ENCODE data around the gene CLEC16A. TPM values are rescaled to one million over a fixed set of nuclear protein-coding genes. Genes with fewer than 3 reads are reported as not detected.

The CLEC16A gene
- total and polyA plus RNA-seq, 2 donors (not counting 1 experiment from before 2014, with no cell fraction given), result 21.9 to 79.5 TPM

DNA sequence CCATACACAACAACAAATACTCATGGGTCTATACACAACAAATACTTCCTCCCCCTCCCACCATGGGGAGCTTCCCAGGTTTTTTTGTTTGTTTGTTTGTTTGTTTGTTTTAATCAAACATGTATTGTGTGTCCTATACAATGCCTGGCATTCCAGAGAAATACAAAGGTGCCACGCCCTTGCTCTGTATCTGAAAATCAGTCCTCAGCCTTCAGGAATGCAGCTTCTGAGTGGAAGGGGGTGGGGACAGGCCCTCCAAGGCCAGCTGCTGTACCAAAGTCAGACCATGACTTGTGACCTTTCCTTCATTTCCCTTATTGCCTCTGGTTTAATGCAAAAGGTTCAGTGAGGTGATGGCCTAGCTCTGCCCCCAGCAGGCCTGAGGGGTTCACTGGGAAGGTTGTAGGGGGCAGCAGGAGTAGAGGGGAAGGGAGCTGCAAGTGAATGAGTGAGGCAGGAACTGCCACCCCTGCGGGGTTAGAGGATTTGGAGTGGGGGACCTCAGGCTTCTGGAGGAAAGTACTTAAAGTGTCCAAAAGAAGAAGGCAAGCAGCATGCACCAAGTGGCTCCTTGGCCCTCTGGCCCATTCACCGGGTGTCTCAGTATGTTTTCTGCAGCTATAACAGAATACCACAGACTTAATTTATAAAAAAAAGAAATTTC is 105.2 kb downstream of the CLEC16A start:
- ATAC-seq (ENCODE audit: low read depth), result no peak
- Mint-ChIP-seq H3K9me3 (ENCODE audit: insufficient read depth) (no peaks in the 10 kb centered on the region), H3K27ac (no peak overlapping the region), H3K4me3 (no peak overlapping the region), H3K4me1 (peaks cover 19% of the 10 kb centered on the region), H3K27me3 (no peaks in the 10 kb centered on the region)
- no peak for TF ChIP-seq EZH2 (IDR thresholded peaks at IDR 0.05; ENCODE audit: borderline replicate concordance, insufficient read depth, low read depth, low read length, poor library complexity, severe bottlenecking)
- TF ChIP-seq, protein P1, sequence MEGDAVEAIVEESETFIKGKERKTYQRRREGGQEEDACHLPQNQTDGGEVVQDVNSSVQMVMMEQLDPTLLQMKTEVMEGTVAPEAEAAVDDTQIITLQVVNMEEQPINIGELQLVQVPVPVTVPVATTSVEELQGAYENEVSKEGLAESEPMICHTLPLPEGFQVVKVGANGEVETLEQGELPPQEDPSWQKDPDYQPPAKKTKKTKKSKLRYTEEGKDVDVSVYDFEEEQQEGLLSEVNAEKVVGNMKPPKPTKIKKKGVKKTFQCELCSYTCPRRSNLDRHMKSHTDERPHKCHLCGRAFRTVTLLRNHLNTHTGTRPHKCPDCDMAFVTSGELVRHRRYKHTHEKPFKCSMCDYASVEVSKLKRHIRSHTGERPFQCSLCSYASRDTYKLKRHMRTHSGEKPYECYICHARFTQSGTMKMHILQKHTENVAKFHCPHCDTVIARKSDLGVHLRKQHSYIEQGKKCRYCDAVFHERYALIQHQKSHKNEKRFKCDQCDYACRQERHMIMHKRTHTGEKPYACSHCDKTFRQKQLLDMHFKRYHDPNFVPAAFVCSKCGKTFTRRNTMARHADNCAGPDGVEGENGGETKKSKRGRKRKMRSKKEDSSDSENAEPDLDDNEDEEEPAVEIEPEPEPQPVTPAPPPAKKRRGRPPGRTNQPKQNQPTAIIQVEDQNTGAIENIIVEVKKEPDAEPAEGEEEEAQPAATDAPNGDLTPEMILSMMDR (IDR thresholded peaks at IDR 0.05), result no peak
- H3K9me3 ChIP-seq (ENCODE audit: control extremely low read depth in 1 of 3, control insufficient read depth in 2 of 3, insufficient read depth in 1 of 3, low read length in 2 of 3), result no peaks in the 10 kb centered on the region
- no peak overlapping the region for H3K9ac ChIP-seq (ENCODE audit: low read length)
- ChIA-PET POLR2A (no interaction called here), CTCF (interaction anchor here (0.6 to 1.4 kb wide), 2 partner anchors 18 to 84 kb away, joined by 3 to 4 read pairs; no protein-coding TSS in a partner anchor)
- no peak overlapping the region for H3K4me3 ChIP-seq (ENCODE audit: control extremely low read depth in 1 of 5, extremely low read depth in 1 of 5, insufficient read depth in 1 of 5, low read depth in 2 of 5, low read length in 4 of 5)
- no peaks in the 10 kb centered on the region for H3K79me2 ChIP-seq (ENCODE audit: control insufficient read depth, insufficient read depth, low read length)
- WGBS (ENCODE audit: insufficient coverage), result 100% methylated on average over 2 of the region's 3 CpGs
- H4K20me1 ChIP-seq (ENCODE audit: control insufficient read depth, insufficient read depth, low read length, poor library complexity, severe bottlenecking), result no peaks in the 10 kb centered on the region
- peaks cover 11 to 14% of the 10 kb centered on the region in 2 donors for H3K4me1 ChIP-seq (ENCODE audit: control insufficient read depth in 2 of 2, insufficient read depth in 2 of 2, low read length in 2 of 2)
- intact Hi-C loops (cut with micrococcal nuclease), result no loop called here
- no peak overlapping the region for H2AFZ ChIP-seq (ENCODE audit: insufficient read depth, low read depth, low read length, poor library complexity, severe bottlenecking)
- no peak overlapping the region for H3K27ac ChIP-seq (ENCODE audit: low read length in 2 of 2)
- DNase-seq, result no peak
- H3K4me2 ChIP-seq (replicated peaks; ENCODE audit: low read depth, low read length, poor library complexity, severe bottlenecking), result no peak overlapping the region
- H3K27me3 ChIP-seq (replicated peaks in 1 of 4; ENCODE audit: control extremely low read depth in 1 of 4, control insufficient read depth in 3 of 4, insufficient read depth in 4 of 4, low read length in 3 of 4), result no peaks in the 10 kb centered on the region
- H3K36me3 ChIP-seq (replicated peaks in 1 of 2; ENCODE audit: control extremely low read depth in 1 of 2, control insufficient read depth in 1 of 2, extremely low read depth in 1 of 2, insufficient read depth in 2 of 2, low read length in 1 of 2), result peaks cover 2 to 55% of the 10 kb centered on the region in 2 experiments

DNA sequence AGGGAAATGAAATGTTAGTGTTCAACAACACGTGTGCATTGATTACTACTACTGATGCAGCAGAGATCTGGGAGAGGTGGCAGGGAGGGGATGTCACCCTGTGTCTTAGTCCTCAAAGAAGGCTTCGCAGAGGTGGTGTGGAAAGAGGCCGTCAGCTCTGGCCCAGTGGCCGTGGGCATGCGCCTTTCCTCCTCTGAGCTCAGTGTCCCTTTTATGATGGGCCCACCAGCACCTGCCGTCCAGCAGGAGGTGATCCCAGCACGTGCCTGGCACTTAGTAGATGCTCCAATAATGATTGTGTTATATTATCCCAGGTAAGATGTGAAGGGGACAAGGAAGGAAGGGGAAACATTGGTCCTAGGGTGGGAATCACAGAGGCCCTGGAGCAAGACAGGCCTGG is 106.2 kb downstream of the CLEC16A start:
- no peaks in the 10 kb centered on the region for H3K79me2 ChIP-seq (ENCODE audit: control insufficient read depth, insufficient read depth, low read length)
- H2AFZ ChIP-seq (ENCODE audit: insufficient read depth, low read depth, low read length, poor library complexity, severe bottlenecking), result no peak overlapping the region
- no peak overlapping the region for H3K4me2 ChIP-seq (replicated peaks; ENCODE audit: low read depth, low read length, poor library complexity, severe bottlenecking)
- H3K9me3 Mint-ChIP-seq (ENCODE audit: insufficient read depth), result no peaks in the 10 kb centered on the region
- no peak for TF ChIP-seq EZH2 (IDR thresholded peaks at IDR 0.05; ENCODE audit: borderline replicate concordance, insufficient read depth, low read depth, low read length, poor library complexity, severe bottlenecking)
- TF ChIP-seq, protein P1 (IDR thresholded peaks at IDR 0.05), result no peak
- no peaks in the 10 kb centered on the region for H3K27me3 ChIP-seq (replicated peaks in 1 of 4; ENCODE audit: control extremely low read depth in 1 of 4, control insufficient read depth in 3 of 4, insufficient read depth in 4 of 4, low read length in 3 of 4)
- H3K36me3 ChIP-seq (replicated peaks in 1 of 2; ENCODE audit: control extremely low read depth in 1 of 2, control insufficient read depth in 1 of 2, extremely low read depth in 1 of 2, insufficient read depth in 2 of 2, low read length in 1 of 2), result peaks cover 2 to 59% of the 10 kb centered on the region in 2 experiments
- H3K4me1 Mint-ChIP-seq, result peaks cover 19% of the 10 kb centered on the region
- intact Hi-C loops (cut with micrococcal nuclease), result no loop called here
- no peak for DNase-seq
- CTCF ChIA-PET, result interaction anchor here (1.4 kb wide), 1 partner anchor 17 kb away, joined by 4 read pairs; no protein-coding TSS in a partner anchor
- H3K4me1 ChIP-seq (ENCODE audit: control insufficient read depth in 2 of 2, insufficient read depth in 2 of 2, low read length in 2 of 2), result peaks cover 11 to 14% of the 10 kb centered on the region in 2 donors
- no peak overlapping the region for H3K27ac ChIP-seq (ENCODE audit: low read length in 2 of 2)
- WGBS (ENCODE audit: insufficient coverage), result 97% methylated on average over 5 of the region's 7 CpGs
- no peak for ATAC-seq (ENCODE audit: low read depth)
- H3K9me3 ChIP-seq (ENCODE audit: control extremely low read depth in 1 of 3, control insufficient read depth in 2 of 3, insufficient read depth in 1 of 3, low read length in 2 of 3), result no peaks in the 10 kb centered on the region
- no peak overlapping the region for H3K9ac ChIP-seq (ENCODE audit: low read length)
- H3K27ac Mint-ChIP-seq, result no peak overlapping the region
- no peak overlapping the region for H3K4me3 Mint-ChIP-seq
- POLR2A ChIA-PET, result no interaction called here
- no peak overlapping the region for H3K4me3 ChIP-seq (ENCODE audit: control extremely low read depth in 1 of 5, extremely low read depth in 1 of 5, insufficient read depth in 1 of 5, low read depth in 2 of 5, low read length in 4 of 5)
- no peaks in the 10 kb centered on the region for H4K20me1 ChIP-seq (ENCODE audit: control insufficient read depth, insufficient read depth, low read length, poor library complexity, severe bottlenecking)
- H3K27me3 Mint-ChIP-seq, result no peaks in the 10 kb centered on the region
